Vagina (tissue), 2 donors: Measurements from ENCODE around the gene HIVEP1. TPM values are rescaled to one million over a fixed set of nuclear protein-coding genes. Genes with fewer than 3 reads are reported as not detected.

Experiments used
- DNase-seq, 2 donors: peaks; one replicate each; pipeline ENCODE4 v3.0.0-alpha.2; 2017; ENCODE audit errors: extremely low spot score in 2 of 2
- H3K27ac ChIP-seq: fragments of 200-600 bp; sonication (generic); one replicate; pipeline ENCODE4 v1.5.1; 2019
- H3K27me3 ChIP-seq: fragments of 200-600 bp; sonication (generic); one replicate; pipeline ENCODE4 v1.5.1; 2019
- H3K36me3 ChIP-seq, 2 donors: fragments of 200-600 bp; sonication (generic); one replicate each; pipeline ENCODE4 v1.5.1; 2017 to 2019
- H3K4me1 ChIP-seq: fragments of 200-600 bp; sonication (generic); one replicate; pipeline ENCODE4 v1.5.1; 2019
- H3K4me3 ChIP-seq, 2 donors: fragments of 200-600 bp; sonication (generic); 1 replicate in 1 of 2; 2 replicates in 1 of 2; pipeline ENCODE4 v1.5.1; 2016 to 2019
- H3K9me3 ChIP-seq: fragments of 200-600 bp; sonication (generic); one replicate; pipeline ENCODE4 v1.5.1; 2019
- CTCF ChIP-seq, 3 experiments: fragments of 450-650 bp in 2 of 3; fragments of 200-600 bp in 1 of 3; sonication (generic) in 1 of 3; IDR thresholded peaks; one replicate each; pipeline ENCODE4 v1.5.1; 2017 to 2019; ENCODE audit warnings: antibody characterized with exemption in 3 of 3, mild to moderate bottlenecking in 2 of 3, moderate library complexity in 2 of 3
- POLR2A ChIP-seq, 2 donors: fragments of 450-650 bp; IDR thresholded peaks; one replicate each; pipeline ENCODE4 v1.6.1; 2017; ENCODE audit warnings: antibody characterized with exemption in 2 of 2, mild to moderate bottlenecking in 2 of 2, moderate library complexity in 2 of 2
- POLR2AphosphoS5 ChIP-seq, 2 donors: sonication (generic); formaldehyde crosslinking; IDR thresholded peaks; one replicate each; pipeline ENCODE4 v1.9.0; 2017; ENCODE audit warnings: antibody characterized with exemption in 2 of 2, mild to moderate bottlenecking in 2 of 2, low read depth in 1 of 2; ENCODE audit not compliant: insufficient read depth in 1 of 2
- intact Hi-C: fragments of 100-400 bp; cut with DNase I; formaldehyde crosslinking; loops from one replicate; pipeline ENCODE4 v1.15.1; 2023
- total RNA-seq: library from RNA; depleted of rRNA; stranded (reverse); fragments of >200 nt; gene quantifications from one replicate; pipeline ENCODE4 v1.2.3, GENCODE V29; 2016

HIVEP1 gene
- total RNA-seq, 1 donor from 2014 or later = 36.1 TPM

- Histone ChIP-seq H3K27me3 (no peaks in the 10 kb centered on the region), H3K36me3 (peaks cover 0 to 9% of the 10 kb centered on the region in 2 donors), H3K27ac (no peak overlapping the region), H3K4me1 (peaks cover 28% of the 10 kb centered on the region), H3K4me3 (no peak overlapping the region), H3K9me3 (no peaks in the 10 kb centered on the region)
- DNase-seq = no peak
- no peak for TF ChIP-seq POLR2AphosphoS5 (IDR thresholded peaks at IDR 0.05; ENCODE audit: insufficient read depth in 1 of 2, low read depth in 1 of 2)
- no peak for TF ChIP-seq POLR2A (IDR thresholded peaks at IDR 0.05)
- no peak for TF ChIP-seq CTCF (IDR thresholded peaks at IDR 0.05)
- intact Hi-C loops = no loop called here
Observed at GRCh38 chr6:12022481-12022880, 10.4 kb downstream of the HIVEP1 start.

GRCh38 chr6:12022953-12023388 lies 10.9 kb downstream of the HIVEP1 start:
- no peaks in the 10 kb centered on the region for H3K27me3 ChIP-seq
- no peak for TF ChIP-seq POLR2AphosphoS5 (IDR thresholded peaks at IDR 0.05; ENCODE audit: insufficient read depth in 1 of 2, low read depth in 1 of 2)
- no peak for TF ChIP-seq POLR2A (IDR thresholded peaks at IDR 0.05)
- TF ChIP-seq CTCF (IDR thresholded peaks at IDR 0.05) = no peak
- H3K4me1 ChIP-seq = peaks cover 28% of the 10 kb centered on the region
- no peak for DNase-seq
- no peak overlapping the region for H3K27ac ChIP-seq
- intact Hi-C loops = no loop called here
- H3K4me3 ChIP-seq = no peak overlapping the region
- peaks cover 0 to 4% of the 10 kb centered on the region in 2 donors for H3K36me3 ChIP-seq
- no peaks in the 10 kb centered on the region for H3K9me3 ChIP-seq

GRCh38 chr6:12024216-12024615 lies 12.1 kb downstream of the HIVEP1 start:
- no peaks in the 10 kb centered on the region for H3K27me3 ChIP-seq
- intact Hi-C loops = no loop called here
- no peaks in the 10 kb centered on the region for H3K36me3 ChIP-seq
- no peak overlapping the region for H3K4me3 ChIP-seq
- no peak for TF ChIP-seq CTCF (IDR thresholded peaks at IDR 0.05)
- no peak for TF ChIP-seq POLR2A (IDR thresholded peaks at IDR 0.05)
- TF ChIP-seq POLR2AphosphoS5 (IDR thresholded peaks at IDR 0.05; ENCODE audit: insufficient read depth in 1 of 2, low read depth in 1 of 2) = no peak
- H3K9me3 ChIP-seq = no peaks in the 10 kb centered on the region
- no peak for DNase-seq
- no peak overlapping the region for H3K27ac ChIP-seq
- peaks cover 28% of the 10 kb centered on the region for H3K4me1 ChIP-seq

- TF ChIP-seq CTCF (IDR thresholded peaks at IDR 0.05) = no peak
- no peak for TF ChIP-seq POLR2AphosphoS5 (IDR thresholded peaks at IDR 0.05; ENCODE audit: insufficient read depth in 1 of 2, low read depth in 1 of 2)
- TF ChIP-seq POLR2A (IDR thresholded peaks at IDR 0.05) = no peak
- intact Hi-C loops = no loop called here
- Histone ChIP-seq H3K27me3 (no peaks in the 10 kb centered on the region), H3K4me3 (no peak overlapping the region), H3K27ac (no peak overlapping the region), H3K36me3 (no peaks in the 10 kb centered on the region), H3K9me3 (no peaks in the 10 kb centered on the region), H3K4me1 (peaks cover 28% of the 10 kb centered on the region)
- no peak for DNase-seq
Observed at GRCh38 chr6:12024699-12025434, 12.8 kb downstream of the HIVEP1 start.

GRCh38 chr6:12026120-12026519 lies 14.0 kb downstream of the HIVEP1 start:
- Histone ChIP-seq H3K4me1 (peaks cover 28% of the 10 kb centered on the region), H3K27me3 (no peaks in the 10 kb centered on the region), H3K9me3 (no peaks in the 10 kb centered on the region), H3K27ac (no peak overlapping the region), H3K4me3 (no peak overlapping the region), H3K36me3 (no peaks in the 10 kb centered on the region)
- intact Hi-C loops = no loop called here
- no peak for DNase-seq
- TF ChIP-seq POLR2AphosphoS5 (IDR thresholded peaks at IDR 0.05; ENCODE audit: insufficient read depth in 1 of 2, low read depth in 1 of 2) = no peak
- TF ChIP-seq POLR2A (IDR thresholded peaks at IDR 0.05) = no peak
- TF ChIP-seq CTCF (IDR thresholded peaks at IDR 0.05) = no peak
